DOHH2 (cell line): Measurements from ENCODE around the gene MYO10.

ENCODE experiments used
- H3F3A ChIP-seq: fragments of 200-600 bp; sonication (generic), shearing (Covaris generic); 2 replicates; pipeline ENCODE4 v1.6.0; 2016; ENCODE audit warnings: antibody characterized with exemption, mild to moderate bottlenecking; ENCODE audit not compliant: control insufficient read depth, insufficient read depth
- H3K27ac ChIP-seq: fragments of 200-600 bp; sonication (generic); 2 replicates; pipeline ENCODE4 v1.5.1; 2014; ENCODE audit warnings: low read depth, mild to moderate bottlenecking, low read length, moderate library complexity
- H3K27me3 ChIP-seq: fragments of 200-600 bp; sonication (generic); 2 replicates; pipeline ENCODE4 v1.6.1; 2014; ENCODE audit warnings: mild to moderate bottlenecking, low read length, mixed read lengths; ENCODE audit not compliant: control insufficient read depth
- H3K36me3 ChIP-seq: fragments of 200-600 bp; sonication (generic); 2 replicates; pipeline ENCODE4 v1.6.1; 2014; ENCODE audit warnings: mild to moderate bottlenecking, low read length, moderate library complexity, mixed read lengths; ENCODE audit not compliant: control insufficient read depth
- H3K4me1 ChIP-seq: fragments of 200-600 bp; sonication (generic); 2 replicates; pipeline ENCODE4 v1.6.1; 2014; ENCODE audit warnings: mild to moderate bottlenecking, low read length, mixed read lengths; ENCODE audit not compliant: control insufficient read depth
- H3K4me2 ChIP-seq: fragments of 200-600 bp; sonication (generic); 2 replicates; pipeline ENCODE4 v1.6.0; 2014; ENCODE audit warnings: mild to moderate bottlenecking, low read length, moderate library complexity
- H3K4me3 ChIP-seq: fragments of 200-600 bp; sonication (generic); 2 replicates; pipeline ENCODE4 v1.5.1; 2014; ENCODE audit warnings: mild to moderate bottlenecking, low read length, mixed read lengths
- H3K79me2 ChIP-seq: fragments of 200-600 bp; sonication (generic); 2 replicates; pipeline ENCODE4 v1.6.1; 2014; ENCODE audit warnings: mild to moderate bottlenecking, low read length, mixed read lengths; ENCODE audit not compliant: control insufficient read depth
- H3K9me2 ChIP-seq: fragments of 200-600 bp; sonication (generic); replicated peaks from 2 replicates; pipeline ENCODE4 v1.6.1; 2014; ENCODE audit warnings: mild to moderate bottlenecking, low read length, mixed read lengths; ENCODE audit not compliant: control insufficient read depth
- H3K9me3 ChIP-seq: fragments of 200-600 bp; sonication (generic); 2 replicates; pipeline ENCODE4 v1.6.1; 2014; ENCODE audit warnings: antibody characterized with exemption, low read length, mixed read lengths; ENCODE audit not compliant: control insufficient read depth, insufficient read depth
- H4K20me1 ChIP-seq: fragments of 200-600 bp; sonication (generic); 2 replicates; pipeline ENCODE4 v1.6.0; 2014; ENCODE audit warnings: low read depth, mild to moderate bottlenecking, antibody characterized with exemption, low read length, moderate library complexity; ENCODE audit not compliant: control insufficient read depth, insufficient read depth
- EZH2phosphoT487 ChIP-seq: fragments of 200-600 bp; sonication (generic); IDR thresholded peaks from 2 replicates; pipeline ENCODE4 v1.6.1; 2017; ENCODE audit warnings: borderline replicate concordance, mild to moderate bottlenecking, antibody characterized with exemption, low read length, moderate library complexity, mixed read lengths
- TF ChIP-seq, protein P1 (sequence below): fragments of 200-600 bp; sonication (generic); IDR thresholded peaks from one replicate; pipeline ENCODE4 v1.5.1; 2014; ENCODE audit warnings: antibody characterized with exemption, mild to moderate bottlenecking, low read depth, low read length; ENCODE audit not compliant: poor library complexity, severe bottlenecking

MYO10 gene

DNA sequence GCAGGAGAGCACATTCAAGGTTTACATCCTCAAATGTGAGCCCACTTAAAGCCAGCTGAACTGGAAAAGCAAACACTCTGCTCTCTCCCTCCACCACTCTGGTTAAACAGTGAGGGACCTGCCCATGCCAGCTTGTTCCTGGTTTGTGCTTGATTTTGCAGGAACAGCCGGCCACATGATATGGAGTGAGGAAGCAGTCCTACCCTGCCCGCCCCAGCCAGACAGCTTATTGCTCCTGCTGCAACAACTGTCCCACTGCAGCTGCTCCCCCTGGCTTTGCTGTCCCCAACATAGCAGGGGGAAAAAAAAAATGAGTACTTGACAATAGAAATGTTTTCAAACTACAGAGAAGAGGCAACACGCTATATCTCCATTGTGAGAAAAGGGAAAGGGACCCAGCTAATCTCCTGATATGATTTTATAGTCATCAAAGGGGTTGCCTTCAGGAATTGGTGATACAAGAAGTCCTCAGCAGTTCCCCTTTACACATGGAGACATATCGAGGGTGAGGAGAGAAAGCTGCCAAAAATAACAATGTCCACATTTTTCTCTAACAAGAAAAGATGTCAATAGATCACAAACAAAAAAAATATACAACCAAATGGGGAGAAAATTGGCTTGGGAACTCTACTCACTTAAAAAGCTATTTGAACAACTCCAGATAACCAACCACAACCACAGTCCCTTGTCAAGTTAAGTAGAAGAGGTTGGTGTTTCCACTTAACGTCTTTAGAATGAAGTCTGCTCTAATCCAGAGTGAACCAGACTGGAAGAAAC, 4.6 kb downstream of the MYO10 start:
- Histone ChIP-seq H4K20me1 (no peaks in the 10 kb centered on the region), H3K36me3 (no peaks in the 10 kb centered on the region), H3K4me1 (no peaks in the 10 kb centered on the region), H3K4me3 (no peak overlapping the region), H3K79me2 (no peaks in the 10 kb centered on the region), H3F3A (no peaks in the 10 kb centered on the region), H3K27me3 (peaks cover 8% of the 10 kb centered on the region; the same call in 1 of the 2 replicates), H3K4me2 (no peak overlapping the region), H3K9me2 (no peaks in the 10 kb centered on the region), H3K9me3 (no peaks in the 10 kb centered on the region), H3K27ac (no peak overlapping the region)
- TF ChIP-seq, protein P1, sequence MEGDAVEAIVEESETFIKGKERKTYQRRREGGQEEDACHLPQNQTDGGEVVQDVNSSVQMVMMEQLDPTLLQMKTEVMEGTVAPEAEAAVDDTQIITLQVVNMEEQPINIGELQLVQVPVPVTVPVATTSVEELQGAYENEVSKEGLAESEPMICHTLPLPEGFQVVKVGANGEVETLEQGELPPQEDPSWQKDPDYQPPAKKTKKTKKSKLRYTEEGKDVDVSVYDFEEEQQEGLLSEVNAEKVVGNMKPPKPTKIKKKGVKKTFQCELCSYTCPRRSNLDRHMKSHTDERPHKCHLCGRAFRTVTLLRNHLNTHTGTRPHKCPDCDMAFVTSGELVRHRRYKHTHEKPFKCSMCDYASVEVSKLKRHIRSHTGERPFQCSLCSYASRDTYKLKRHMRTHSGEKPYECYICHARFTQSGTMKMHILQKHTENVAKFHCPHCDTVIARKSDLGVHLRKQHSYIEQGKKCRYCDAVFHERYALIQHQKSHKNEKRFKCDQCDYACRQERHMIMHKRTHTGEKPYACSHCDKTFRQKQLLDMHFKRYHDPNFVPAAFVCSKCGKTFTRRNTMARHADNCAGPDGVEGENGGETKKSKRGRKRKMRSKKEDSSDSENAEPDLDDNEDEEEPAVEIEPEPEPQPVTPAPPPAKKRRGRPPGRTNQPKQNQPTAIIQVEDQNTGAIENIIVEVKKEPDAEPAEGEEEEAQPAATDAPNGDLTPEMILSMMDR, result no peak
- TF ChIP-seq EZH2phosphoT487, result no peak

DNA sequence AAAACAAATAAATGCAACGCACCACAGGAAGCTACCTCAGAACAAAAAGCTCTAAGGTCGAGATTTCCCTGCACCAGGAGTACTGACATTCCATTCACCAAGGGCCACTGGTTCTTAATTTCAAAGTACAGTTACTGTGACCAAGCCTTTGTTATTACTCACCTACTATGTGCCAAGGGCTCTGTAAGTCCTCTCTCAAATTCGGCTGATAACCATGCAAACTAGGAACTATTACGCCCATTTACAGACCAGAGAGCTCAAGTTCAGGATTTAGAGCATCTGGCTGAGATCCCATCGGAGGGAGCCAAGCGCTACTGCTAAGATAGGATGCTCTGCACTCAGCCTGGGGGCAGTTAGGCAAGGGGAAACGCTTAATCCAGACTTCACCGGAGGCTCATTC, 5.6 kb downstream of the MYO10 start:
- H3K79me2 ChIP-seq, result no peaks in the 10 kb centered on the region
- no peaks in the 10 kb centered on the region for H3F3A ChIP-seq
- no peaks in the 10 kb centered on the region for H3K9me2 ChIP-seq
- no peaks in the 10 kb centered on the region for H3K9me3 ChIP-seq
- no peaks in the 10 kb centered on the region for H3K4me1 ChIP-seq
- H3K4me3 ChIP-seq, result no peak overlapping the region
- no peak for TF ChIP-seq EZH2phosphoT487
- TF ChIP-seq, protein P1, result no peak
- no peak overlapping the region for H3K4me2 ChIP-seq
- no peak overlapping the region for H3K27ac ChIP-seq
- H4K20me1 ChIP-seq, result no peaks in the 10 kb centered on the region
- peaks cover 8% of the 10 kb centered on the region; the same call in 1 of the 2 replicates for H3K27me3 ChIP-seq
- no peaks in the 10 kb centered on the region for H3K36me3 ChIP-seq

DNA sequence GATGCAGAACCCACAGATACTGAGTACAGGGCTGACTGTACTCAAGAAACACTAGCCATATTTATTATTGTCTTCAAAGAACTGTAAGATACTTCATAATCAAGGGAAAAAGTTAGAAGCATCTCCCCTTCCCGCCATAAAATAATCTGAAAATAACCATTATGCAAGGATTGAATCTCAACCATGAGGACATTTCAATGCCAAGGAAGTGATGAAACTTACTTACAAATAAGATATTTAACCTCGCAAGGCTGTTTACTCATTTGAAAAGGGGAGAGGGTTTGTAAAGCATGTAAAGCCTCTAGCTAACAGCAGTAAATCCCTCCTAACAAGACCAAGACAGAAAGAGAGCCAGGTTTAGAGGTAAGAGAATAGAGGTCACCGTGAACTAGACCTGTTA, 6.3 kb downstream of the MYO10 start:
- TF ChIP-seq, protein P1, result no peak
- TF ChIP-seq EZH2phosphoT487, result no peak
- Histone ChIP-seq H3K79me2 (no peaks in the 10 kb centered on the region), H3K9me2 (no peaks in the 10 kb centered on the region), H3K9me3 (no peaks in the 10 kb centered on the region), H3K4me1 (no peaks in the 10 kb centered on the region), H3K4me2 (no peak overlapping the region), H3K27me3 (peaks cover 3% of the 10 kb centered on the region; the same call in 1 of the 2 replicates), H4K20me1 (no peaks in the 10 kb centered on the region), H3K36me3 (no peaks in the 10 kb centered on the region), H3K27ac (no peak overlapping the region), H3K4me3 (no peak overlapping the region), H3F3A (no peaks in the 10 kb centered on the region)
